ENCODE measurements around the gene ACTRT3.

ACTRT3 gene

DNA sequence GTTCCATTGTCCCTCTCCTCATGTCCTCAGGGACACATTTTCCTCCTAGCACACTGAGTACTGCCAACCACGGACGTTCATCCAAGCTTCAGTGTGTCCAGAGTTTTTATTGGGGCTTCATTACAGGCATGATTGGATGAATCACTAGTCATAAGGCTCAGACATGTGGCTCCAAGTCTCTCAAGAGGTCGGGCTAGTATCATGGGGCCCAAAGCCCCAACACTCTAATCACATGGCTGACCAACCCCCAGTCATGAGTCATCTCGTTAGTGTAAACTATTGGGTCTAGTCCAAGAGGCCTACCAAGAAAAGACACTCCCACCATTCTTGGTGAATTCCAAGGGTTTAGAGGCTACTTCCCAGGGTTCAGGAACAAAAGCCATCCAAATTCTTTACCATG, 8.9 kb downstream of the ACTRT3 start:
- no peak for DNase-seq (ENCODE audit: insufficient read length, low spot score)
- FAIRE-seq = no peak

DNA sequence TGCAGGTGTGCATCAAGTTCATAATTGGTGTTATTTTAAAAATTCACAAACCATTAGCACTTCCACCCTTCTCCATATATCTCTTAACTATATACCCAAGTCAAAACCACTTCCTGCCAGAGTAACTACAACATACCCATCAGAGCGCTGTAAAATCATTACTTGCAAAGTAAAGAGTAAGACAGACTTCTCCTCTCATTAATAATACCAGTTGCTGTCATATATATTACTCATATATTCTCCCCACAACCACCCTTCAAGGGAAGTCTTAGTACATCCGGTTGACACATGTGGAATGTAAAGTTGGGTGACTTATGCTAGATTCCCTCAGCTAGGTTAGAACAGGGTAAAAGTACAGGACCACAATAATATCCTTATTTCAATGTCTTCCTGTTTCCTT, 10.1 kb downstream of the ACTRT3 start:
- no peak for DNase-seq (ENCODE audit: insufficient read length, low spot score)
- FAIRE-seq = peak; percentile 66
- TF ChIP-seq TAF1 (IDR thresholded peaks at IDR 0.05; ENCODE audit: low read depth, low read length) (no peak), POLR2A (IDR thresholded peaks at IDR 0.05; ENCODE audit: low read depth, low read length) (no peak), POU2F2 (IDR thresholded peaks at IDR 0.05; ENCODE audit: low read depth, low read length) (no peak), SPI1 (IDR thresholded peaks at IDR 0.05; ENCODE audit: low read depth, low read length) (no peak; the same call in 1 of the 2 replicates), PAX5 (IDR thresholded peaks at IDR 0.05; ENCODE audit: insufficient read depth, low read length, severe bottlenecking) (no peak), POLR2AphosphoS5 (IDR thresholded peaks at IDR 0.05; ENCODE audit: low read depth, low read length) (no peak)

More for the DNA sequence above, 8.9 kb downstream of the ACTRT3 start:
- TF ChIP-seq SPI1 (IDR thresholded peaks at IDR 0.05; ENCODE audit: low read depth, low read length) (no peak), POLR2A (IDR thresholded peaks at IDR 0.05; ENCODE audit: low read depth, low read length) (no peak), PAX5 (IDR thresholded peaks at IDR 0.05; ENCODE audit: insufficient read depth, low read length, severe bottlenecking) (no peak), TAF1 (IDR thresholded peaks at IDR 0.05; ENCODE audit: low read depth, low read length) (no peak), POU2F2 (IDR thresholded peaks at IDR 0.05; ENCODE audit: low read depth, low read length) (no peak), POLR2AphosphoS5 (IDR thresholded peaks at IDR 0.05; ENCODE audit: low read depth, low read length) (no peak)

DNA sequence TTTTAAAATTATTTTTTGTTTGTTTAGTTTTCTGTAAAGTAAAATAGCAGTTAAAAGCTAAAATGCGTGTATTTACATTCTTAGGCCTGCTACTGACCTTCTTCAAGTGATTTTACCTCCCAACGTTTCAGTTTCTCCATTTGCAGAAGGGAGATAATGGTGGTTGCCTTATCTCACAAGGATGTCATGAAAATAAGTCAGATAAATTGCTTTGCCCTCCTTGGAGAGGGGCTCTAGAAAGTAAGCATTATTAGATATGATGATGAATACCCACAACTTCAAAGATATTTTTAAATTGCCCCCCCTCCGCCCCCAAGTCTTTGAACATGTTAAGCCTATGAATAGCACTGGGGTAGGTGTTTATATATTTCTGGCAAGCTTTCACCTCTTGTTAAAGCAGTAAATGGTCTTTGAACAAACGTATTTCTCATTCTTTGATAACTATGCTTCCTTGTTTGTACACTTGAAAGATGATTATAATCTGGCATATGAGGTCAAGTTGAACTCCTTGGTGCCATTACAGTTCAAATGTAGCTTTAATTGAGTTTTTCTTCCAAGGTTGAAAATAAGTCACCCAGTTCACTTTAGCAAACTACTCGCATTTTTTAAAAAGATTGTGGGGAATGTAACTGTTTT, 10.9 kb downstream of the ACTRT3 start:
- no peak for FAIRE-seq
- TF ChIP-seq PAX5 (IDR thresholded peaks at IDR 0.05; ENCODE audit: insufficient read depth, low read length, severe bottlenecking) (no peak), TAF1 (IDR thresholded peaks at IDR 0.05; ENCODE audit: low read depth, low read length) (no peak), SPI1 (IDR thresholded peaks at IDR 0.05; ENCODE audit: low read depth, low read length) (no peak), POLR2AphosphoS5 (IDR thresholded peaks at IDR 0.05; ENCODE audit: low read depth, low read length) (no peak), POLR2A (IDR thresholded peaks at IDR 0.05; ENCODE audit: low read depth, low read length) (no peak), POU2F2 (IDR thresholded peaks at IDR 0.05; ENCODE audit: low read depth, low read length) (no peak)
- DNase-seq (ENCODE audit: insufficient read length, low spot score) = no peak

DNA sequence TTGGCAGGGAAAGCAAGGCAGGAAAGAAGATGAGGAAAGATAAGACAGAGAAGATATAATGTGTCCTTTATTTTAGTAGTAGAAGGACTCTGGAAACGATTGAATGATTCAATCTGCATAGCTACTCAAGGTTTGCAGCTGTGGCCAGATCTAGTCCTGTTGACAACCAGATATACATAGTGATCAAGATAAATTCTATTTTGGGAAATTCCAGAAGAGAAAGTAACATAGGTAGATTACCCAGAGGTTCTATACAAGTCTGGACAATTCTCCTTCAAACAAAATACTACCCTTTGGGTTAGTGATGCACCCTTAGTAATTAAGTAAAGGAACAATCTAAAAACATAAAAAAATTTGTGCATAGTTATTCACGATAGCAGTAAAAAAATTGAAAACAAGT, 13.9 kb downstream of the ACTRT3 start:
- FAIRE-seq (no peak), DNase-seq (ENCODE audit: insufficient read length, low spot score) (no peak)
- TF ChIP-seq POLR2AphosphoS5 (IDR thresholded peaks at IDR 0.05; ENCODE audit: low read depth, low read length) (no peak), PAX5 (IDR thresholded peaks at IDR 0.05; ENCODE audit: insufficient read depth, low read length, severe bottlenecking) (no peak), POLR2A (IDR thresholded peaks at IDR 0.05; ENCODE audit: low read depth, low read length) (no peak), SPI1 (IDR thresholded peaks at IDR 0.05; ENCODE audit: low read depth, low read length) (no peak), TAF1 (IDR thresholded peaks at IDR 0.05; ENCODE audit: low read depth, low read length) (no peak), POU2F2 (IDR thresholded peaks at IDR 0.05; ENCODE audit: low read depth, low read length) (no peak)

DNA sequence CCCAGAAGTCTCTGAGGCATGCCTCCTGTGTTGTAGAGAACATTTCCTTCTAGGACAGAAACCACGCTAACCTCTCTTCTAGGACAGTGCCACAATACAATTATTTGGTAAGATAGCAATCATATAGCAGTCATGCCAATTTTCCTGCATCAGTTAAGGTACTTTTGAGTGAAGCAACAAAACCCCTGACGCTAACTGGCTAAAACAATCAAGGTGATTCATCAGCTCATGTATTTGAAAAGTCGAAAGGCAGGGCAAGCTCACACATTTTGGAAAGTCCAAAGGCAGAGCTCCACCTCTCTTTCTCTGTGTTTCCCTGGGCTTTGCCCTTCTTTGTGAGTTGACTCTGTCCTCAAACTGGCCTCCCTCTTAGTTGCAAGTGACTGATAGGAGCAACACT, 14.7 kb downstream of the ACTRT3 start:
- no peak for DNase-seq (ENCODE audit: insufficient read length, low spot score)

DNA sequence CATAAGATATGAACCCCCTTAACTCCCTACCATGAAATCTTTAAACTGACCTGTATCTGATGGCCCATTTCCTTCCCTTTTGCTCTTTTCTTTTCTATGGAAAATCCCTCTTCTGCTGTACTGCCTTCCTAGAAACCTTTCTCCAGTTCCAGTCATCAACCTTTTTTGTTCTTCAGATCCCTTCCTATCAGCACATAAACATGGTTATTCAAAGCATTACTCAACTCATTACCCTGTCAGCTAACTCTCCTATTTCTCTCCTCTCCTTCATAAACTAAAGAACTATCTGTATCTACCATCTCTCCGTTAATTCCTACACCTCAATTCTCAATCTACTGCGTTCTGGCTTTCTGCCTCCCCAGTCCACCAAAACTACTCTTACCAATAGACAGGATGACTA, 17.5 kb downstream of the ACTRT3 start:
- TF ChIP-seq POLR2A (IDR thresholded peaks at IDR 0.05; ENCODE audit: low read depth, low read length) = no peak
- TF ChIP-seq POLR2AphosphoS5 (IDR thresholded peaks at IDR 0.05; ENCODE audit: low read depth, low read length) = no peak
- TF ChIP-seq POU2F2 (IDR thresholded peaks at IDR 0.05; ENCODE audit: low read depth, low read length) = no peak
- TF ChIP-seq TAF1 (IDR thresholded peaks at IDR 0.05; ENCODE audit: low read depth, low read length) = no peak
- no peak for TF ChIP-seq SPI1 (IDR thresholded peaks at IDR 0.05; ENCODE audit: low read depth, low read length)
- no peak for TF ChIP-seq PAX5 (IDR thresholded peaks at IDR 0.05; ENCODE audit: insufficient read depth, low read length, severe bottlenecking)
- DNase-seq (ENCODE audit: insufficient read length, low spot score) = no peak
- no peak for FAIRE-seq

More for the DNA sequence above, 14.7 kb downstream of the ACTRT3 start:
- FAIRE-seq = no peak
- no peak for TF ChIP-seq POU2F2 (IDR thresholded peaks at IDR 0.05; ENCODE audit: low read depth, low read length)
- TF ChIP-seq TAF1 (IDR thresholded peaks at IDR 0.05; ENCODE audit: low read depth, low read length) = no peak
- no peak for TF ChIP-seq PAX5 (IDR thresholded peaks at IDR 0.05; ENCODE audit: insufficient read depth, low read length, severe bottlenecking)
- no peak for TF ChIP-seq POLR2A (IDR thresholded peaks at IDR 0.05; ENCODE audit: low read depth, low read length)
- no peak for TF ChIP-seq SPI1 (IDR thresholded peaks at IDR 0.05; ENCODE audit: low read depth, low read length)
- TF ChIP-seq POLR2AphosphoS5 (IDR thresholded peaks at IDR 0.05; ENCODE audit: low read depth, low read length) = no peak

DNA sequence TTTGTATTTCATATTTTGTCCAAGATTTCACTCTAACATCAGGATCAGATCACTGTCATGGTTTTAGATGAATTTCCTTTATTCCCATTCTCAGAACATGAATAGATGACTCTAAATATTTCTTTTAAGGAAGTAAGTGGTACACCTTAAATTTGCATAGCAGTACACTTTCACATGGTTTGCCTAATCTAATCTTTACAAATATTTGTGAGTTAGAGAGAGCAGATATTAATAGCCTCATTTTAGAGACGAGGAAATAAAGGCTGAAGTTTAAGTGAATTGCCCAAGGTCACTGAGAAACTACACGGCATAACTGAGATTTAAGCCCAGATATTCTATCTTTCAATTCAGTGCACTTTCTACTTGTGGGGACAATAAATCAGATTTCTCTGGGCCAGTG, 18.7 kb downstream of the ACTRT3 start:
- FAIRE-seq (no peak), DNase-seq (ENCODE audit: insufficient read length, low spot score) (no peak)
- TF ChIP-seq TAF1 (IDR thresholded peaks at IDR 0.05; ENCODE audit: low read depth, low read length) = no peak

DNA sequence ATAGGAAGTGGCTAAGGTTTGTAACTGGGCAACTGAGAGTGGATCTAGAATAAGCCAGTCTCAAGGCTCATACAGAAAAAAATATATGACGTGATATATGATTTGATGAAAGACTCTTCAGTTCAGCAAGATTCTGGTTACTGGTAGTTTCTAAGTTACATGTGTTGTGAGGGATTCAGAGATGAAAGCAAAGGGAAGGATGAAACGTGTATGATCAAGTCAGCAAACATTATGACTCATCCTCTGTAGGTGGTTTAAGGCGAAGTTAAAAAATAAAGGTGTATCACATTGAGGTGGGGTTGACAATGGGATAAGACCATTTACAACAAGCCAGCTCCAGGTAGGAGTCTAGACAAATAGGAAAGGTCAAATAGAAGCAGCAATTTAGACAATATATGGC, 20.7 kb downstream of the ACTRT3 start:
- no peak for FAIRE-seq
- no peak for DNase-seq (ENCODE audit: insufficient read length, low spot score)
- TF ChIP-seq TAF1 (IDR thresholded peaks at IDR 0.05; ENCODE audit: low read depth, low read length) (no peak), POU2F2 (IDR thresholded peaks at IDR 0.05; ENCODE audit: low read depth, low read length) (no peak), POLR2AphosphoS5 (IDR thresholded peaks at IDR 0.05; ENCODE audit: low read depth, low read length) (no peak), POLR2A (IDR thresholded peaks at IDR 0.05; ENCODE audit: low read depth, low read length) (no peak), SPI1 (IDR thresholded peaks at IDR 0.05; ENCODE audit: low read depth, low read length) (no peak), PAX5 (IDR thresholded peaks at IDR 0.05; ENCODE audit: insufficient read depth, low read length, severe bottlenecking) (no peak)

DNA sequence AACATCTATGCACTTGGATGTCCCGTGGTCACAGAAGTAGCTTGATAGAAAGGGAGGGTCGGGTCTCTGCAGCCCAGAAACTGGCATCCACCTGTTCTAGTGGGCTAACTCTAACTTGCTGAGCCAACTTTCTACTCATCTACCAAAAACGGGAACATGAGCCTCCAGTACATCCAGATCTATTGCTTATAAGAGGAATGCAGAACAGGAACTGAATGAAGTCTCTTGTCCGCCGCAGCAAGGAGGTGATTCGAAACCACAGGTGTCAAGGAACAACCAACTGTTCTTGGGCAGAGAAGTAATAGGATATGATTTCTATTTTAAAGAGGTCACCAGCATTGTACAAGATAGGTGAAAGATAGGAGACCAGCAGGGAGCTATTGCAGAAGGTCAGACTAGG, 22.4 kb downstream of the ACTRT3 start:
- TF ChIP-seq PAX5 (IDR thresholded peaks at IDR 0.05; ENCODE audit: insufficient read depth, low read length, severe bottlenecking) (no peak), SPI1 (IDR thresholded peaks at IDR 0.05; ENCODE audit: low read depth, low read length) (no peak), POLR2A (IDR thresholded peaks at IDR 0.05; ENCODE audit: low read depth, low read length) (no peak), TAF1 (IDR thresholded peaks at IDR 0.05; ENCODE audit: low read depth, low read length) (no peak), POLR2AphosphoS5 (IDR thresholded peaks at IDR 0.05; ENCODE audit: low read depth, low read length) (no peak), POU2F2 (IDR thresholded peaks at IDR 0.05; ENCODE audit: low read depth, low read length) (no peak)
- FAIRE-seq = no peak
- DNase-seq (ENCODE audit: insufficient read length, low spot score) = no peak
